DOHH2 (cell line): Measurements from ENCODE around the gene LSR.

Source experiments
- EZH2phosphoT487 ChIP-seq: fragments of 200-600 bp; sonication (generic); IDR thresholded peaks from 2 replicates; pipeline ENCODE4 v1.6.1; 2017; ENCODE audit warnings: borderline replicate concordance, mild to moderate bottlenecking, antibody characterized with exemption, low read length, moderate library complexity, mixed read lengths
- TF ChIP-seq, protein P1 (sequence below): fragments of 200-600 bp; sonication (generic); IDR thresholded peaks from one replicate; pipeline ENCODE4 v1.5.1; 2014; ENCODE audit warnings: antibody characterized with exemption, mild to moderate bottlenecking, low read depth, low read length; ENCODE audit not compliant: poor library complexity, severe bottlenecking

DNA sequence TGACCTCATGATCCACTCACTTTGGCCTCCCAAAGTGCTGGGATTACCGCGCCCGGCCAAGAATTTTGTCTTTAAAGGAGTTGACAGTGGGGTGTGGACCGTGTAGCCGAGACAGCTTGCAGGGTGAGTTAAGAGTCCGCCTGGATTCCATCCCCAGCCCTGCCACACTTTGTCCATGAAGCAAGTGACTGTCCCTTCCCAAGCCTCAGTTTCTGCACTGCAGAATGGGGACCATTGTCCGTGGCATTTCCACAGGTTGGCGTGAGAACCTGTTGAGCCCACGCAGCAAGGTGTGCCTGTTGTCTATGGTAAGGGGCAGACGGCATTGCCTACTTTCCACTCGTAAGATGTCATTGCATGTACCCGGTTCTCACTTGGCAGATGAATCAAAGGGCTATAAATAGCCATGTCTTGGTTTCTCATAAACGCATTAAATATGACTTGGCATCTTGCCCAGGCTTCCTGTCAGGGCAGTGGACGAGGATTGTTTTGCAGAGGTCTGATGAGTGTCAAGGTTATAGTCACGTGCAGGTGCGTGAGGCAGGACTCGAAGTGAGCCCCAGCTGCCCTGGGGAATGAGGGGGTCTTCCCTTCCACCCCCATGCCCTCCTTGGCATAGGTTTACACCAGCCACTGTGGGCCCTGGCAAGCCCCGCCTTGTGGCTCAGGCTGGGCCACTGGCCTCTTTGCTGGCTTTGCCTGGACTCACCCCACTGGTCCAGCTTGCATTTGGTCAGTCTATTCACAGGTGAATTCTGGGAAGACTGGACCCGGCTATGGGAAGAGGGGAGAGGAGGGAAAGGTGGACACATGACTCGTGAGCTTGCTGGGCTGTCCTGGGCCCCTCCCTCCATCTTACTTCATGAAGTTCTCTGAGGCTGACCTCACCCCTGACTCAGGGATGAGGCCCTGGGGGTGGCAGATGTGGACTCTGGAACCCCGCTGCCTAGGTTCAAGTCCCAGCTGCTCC lies 34.9 kb upstream of the LSR start:
- TF ChIP-seq, protein P1, sequence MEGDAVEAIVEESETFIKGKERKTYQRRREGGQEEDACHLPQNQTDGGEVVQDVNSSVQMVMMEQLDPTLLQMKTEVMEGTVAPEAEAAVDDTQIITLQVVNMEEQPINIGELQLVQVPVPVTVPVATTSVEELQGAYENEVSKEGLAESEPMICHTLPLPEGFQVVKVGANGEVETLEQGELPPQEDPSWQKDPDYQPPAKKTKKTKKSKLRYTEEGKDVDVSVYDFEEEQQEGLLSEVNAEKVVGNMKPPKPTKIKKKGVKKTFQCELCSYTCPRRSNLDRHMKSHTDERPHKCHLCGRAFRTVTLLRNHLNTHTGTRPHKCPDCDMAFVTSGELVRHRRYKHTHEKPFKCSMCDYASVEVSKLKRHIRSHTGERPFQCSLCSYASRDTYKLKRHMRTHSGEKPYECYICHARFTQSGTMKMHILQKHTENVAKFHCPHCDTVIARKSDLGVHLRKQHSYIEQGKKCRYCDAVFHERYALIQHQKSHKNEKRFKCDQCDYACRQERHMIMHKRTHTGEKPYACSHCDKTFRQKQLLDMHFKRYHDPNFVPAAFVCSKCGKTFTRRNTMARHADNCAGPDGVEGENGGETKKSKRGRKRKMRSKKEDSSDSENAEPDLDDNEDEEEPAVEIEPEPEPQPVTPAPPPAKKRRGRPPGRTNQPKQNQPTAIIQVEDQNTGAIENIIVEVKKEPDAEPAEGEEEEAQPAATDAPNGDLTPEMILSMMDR = no peak
- TF ChIP-seq EZH2phosphoT487 = no peak
